Endothelial cell of umbilical vein (primary cell): ENCODE data around the gene ZKSCAN3. TPM values are rescaled to one million over a fixed set of nuclear protein-coding genes. Genes with fewer than 3 reads are reported as not detected.

Source experiments
- BruUV-seq: library from RNA; stranded (reverse); fragments of 400-500 nt; replicated peaks from 2 replicates; lab custom pipeline; 2021; lab: Mats Ljungman, UMichigan
- CTCF ChIA-PET: fragments of 300-600, 350-600 bp; sonication (Branson Sonifier 250); formaldehyde crosslinking; loops from one replicate; lab custom pipeline; 2021; ENCODE audit warnings: antibody characterized with exemption, inconsistent platforms; lab: Charles Lee
- POLR2A ChIA-PET: fragments of 300-600, 350-600 bp; sonication (Branson Sonifier 250); formaldehyde crosslinking; loops from one replicate; lab custom pipeline; 2021; ENCODE audit warnings: antibody characterized with exemption, inconsistent platforms; lab: Charles Lee
- DNase-seq: peaks from one replicate; pipeline ENCODE4 v3.0.0-alpha.2; 2011; ENCODE audit warnings: low read depth, low spot score
- FAIRE-seq: peaks from 2 replicates; lab custom pipeline; 2011; peaks lifted over from hg19 to GRCh38; lab: Jason Lieb, UNC
- H2AFZ ChIP-seq: 2 replicates; pipeline ENCODE4 v1.6.0; 2012; ENCODE audit warnings: low read depth, low read length, control low read depth, inconsistent platforms
- H3K27ac ChIP-seq: 2 replicates; pipeline ENCODE4 v1.5.1; 2011; ENCODE audit warnings: low read depth, mild to moderate bottlenecking, control low read depth, low read length, moderate library complexity; ENCODE audit not compliant: insufficient read depth
- H3K27me3 ChIP-seq, 2 experiments: 2 replicates each; pipeline versions ENCODE4 v1.6.0 to v1.6.1; 2011; ENCODE audit warnings: low read length in 2 of 2, mixed read lengths in 1 of 2; ENCODE audit not compliant: control insufficient read depth in 2 of 2, insufficient read depth in 2 of 2
- H3K36me3 ChIP-seq, 2 experiments: 2 replicates in 1 of 2; 3 replicates in 1 of 2; pipeline ENCODE4 v1.5.1; 2011; ENCODE audit warnings: low read length in 2 of 2, mild to moderate bottlenecking in 1 of 2, moderate library complexity in 1 of 2; ENCODE audit not compliant: control insufficient read depth in 2 of 2, insufficient read depth in 2 of 2; ENCODE audit errors: extremely low read depth in 1 of 2
- H3K4me1 ChIP-seq: 3 replicates; pipeline ENCODE4 v1.5.1; 2011; ENCODE audit warnings: mild to moderate bottlenecking, low read length; ENCODE audit not compliant: control insufficient read depth, insufficient read depth; ENCODE audit errors: extremely low read depth
- H3K4me2 ChIP-seq: 2 replicates; pipeline ENCODE4 v1.6.1; 2011; ENCODE audit warnings: low read length, control low read depth, mixed read lengths; ENCODE audit not compliant: insufficient read depth
- H3K4me3 ChIP-seq, 3 experiments: fragments of 200-600 bp in 1 of 3; sonication (generic), shearing (Covaris generic) in 1 of 3; replicated peaks in 1 of 3; 2 replicates each; pipeline ENCODE4 v1.5.1; 2011 to 2016; ENCODE audit warnings: control low read depth in 3 of 3, low read length in 3 of 3, mild to moderate bottlenecking in 2 of 3, inconsistent platforms in 1 of 3, low read depth in 1 of 3, moderate library complexity in 1 of 3; ENCODE audit not compliant: insufficient read depth in 1 of 3
- H3K79me2 ChIP-seq: 2 replicates; pipeline ENCODE4 v1.6.0; 2012; ENCODE audit warnings: low read length, inconsistent platforms; ENCODE audit not compliant: control insufficient read depth, insufficient read depth
- H3K9ac ChIP-seq: replicated peaks from 2 replicates; pipeline ENCODE3; 2011; ENCODE audit warnings: low read length, control low read depth; ENCODE audit not compliant: insufficient read depth; ENCODE audit errors: extremely low read depth
- H3K9me1 ChIP-seq: replicated peaks from 3 replicates; pipeline ENCODE4 v1.6.0; 2011; ENCODE audit warnings: mild to moderate bottlenecking, low read length; ENCODE audit not compliant: control insufficient read depth, insufficient read depth; ENCODE audit errors: extremely low read depth
- H3K9me3 ChIP-seq: replicated peaks from 2 replicates; pipeline ENCODE4 v1.5.1; 2012; ENCODE audit warnings: low read length, inconsistent platforms; ENCODE audit not compliant: control insufficient read depth, insufficient read depth
- H4K20me1 ChIP-seq: replicated peaks from 2 replicates; pipeline ENCODE3; 2011; ENCODE audit warnings: mild to moderate bottlenecking, low read length; ENCODE audit not compliant: control insufficient read depth, insufficient read depth; ENCODE audit errors: extremely low read depth
- CTCF ChIP-seq, 2 donors: IDR thresholded peaks; 1 replicate in 1 of 2; 2 replicates in 1 of 2; pipeline ENCODE4 v1.5.1; 2011; ENCODE audit warnings: low read length in 2 of 2, mild to moderate bottlenecking in 2 of 2, moderate library complexity in 2 of 2, control low read depth in 1 of 2, inconsistent platforms in 1 of 2, low read depth in 1 of 2; ENCODE audit not compliant: insufficient read depth in 1 of 2; ENCODE audit errors: extremely low read depth in 1 of 2
- GATA2 ChIP-seq: IDR thresholded peaks from 2 replicates; pipeline ENCODE4 v1.7.0; 2011; ENCODE audit warnings: low read depth, mild to moderate bottlenecking, moderate library complexity, mixed read lengths, low read length; ENCODE audit not compliant: insufficient read length, insufficient read depth
- JUN ChIP-seq: IDR thresholded peaks from 2 replicates; pipeline ENCODE4 v1.6.1; 2011; ENCODE audit warnings: borderline replicate concordance, low read depth; ENCODE audit not compliant: insufficient read length, insufficient read depth
- MAX ChIP-seq: IDR thresholded peaks from 2 replicates; pipeline ENCODE4 v1.6.1; 2011; ENCODE audit not compliant: insufficient read depth, insufficient read length
- MYC ChIP-seq: IDR thresholded peaks from one replicate; pipeline ENCODE4 v1.6.1; 2011; ENCODE audit warnings: mild to moderate bottlenecking, low read depth, low read length
- POLR2A ChIP-seq: IDR thresholded peaks from 2 replicates; pipeline ENCODE4 v1.6.1; 2012; ENCODE audit warnings: low read depth, mild to moderate bottlenecking, control low read depth, low read length
- POLR2AphosphoS5 ChIP-seq: IDR thresholded peaks from 2 replicates; pipeline ENCODE4 v1.6.1; 2012; ENCODE audit warnings: low read depth, mild to moderate bottlenecking, control low read depth, low read length, moderate library complexity; ENCODE audit not compliant: insufficient read depth
- dilution Hi-C: fragments of 300-500 bp; cut with MboI; formaldehyde crosslinking; loops from one replicate; pipeline ENCODE4 v1.15.0; 2019; ENCODE audit warnings: low sequenced_read_pairs; ENCODE audit not compliant: extremely low pct_ligation_motif_present
- intact Hi-C: fragments of 100-400 bp; cut with micrococcal nuclease; formaldehyde crosslinking; loops from one replicate; pipeline ENCODE4 v1.10.0; 2022
- polyA plus RNA-seq, 4 experiments: library from polyadenylated mRNA; depleted of rRNA in 3 of 4; stranded (reverse) in 3 of 4; unstranded in 1 of 4; fragments of >200 nt; gene quantifications; 2 replicates each; pipeline versions ENCODE4 v1.2.1 to v1.2.3, GENCODE V29; 2011 to 2012; ENCODE audit warnings: missing spikeins in 1 of 4
- total RNA-seq: library from RNA; stranded (reverse); gene quantifications from 2 replicates; pipeline ENCODE4 v1.2.3, GENCODE V29; 2021

The ZKSCAN3 gene
- total and polyA plus RNA-seq, 2 donors (not counting 3 experiments of a cell fraction or from before 2014, with no cell fraction given) = 2.5 to 6.9 TPM

GRCh38 chr6:28351493-28351925 lies 1.8 kb downstream of the ZKSCAN3 start:
- peaks cover 32% of the 10 kb centered on the region for H3K4me1 ChIP-seq
- no peaks in the 10 kb centered on the region for H3K9me1 ChIP-seq
- FAIRE-seq = no peak
- peaks cover 27% of the 10 kb centered on the region for H3K79me2 ChIP-seq
- H4K20me1 ChIP-seq = no peaks in the 10 kb centered on the region
- no peak for DNase-seq
- H3K27me3 ChIP-seq = no peaks in the 10 kb centered on the region
- peak overlapping the region in 1 of 3 experiments; percentile 86 for H3K4me3 ChIP-seq
- H2AFZ ChIP-seq = no peak overlapping the region
- peak overlapping the region; percentile 99 for H3K4me2 ChIP-seq
- no peaks in the 10 kb centered on the region for H3K9me3 ChIP-seq
- dilution Hi-C loops = no loop called here
- no TSS peak for BruUV-seq
- TF ChIP-seq POLR2A (no peak), CTCF (IDR thresholded peaks at IDR 0.05; ENCODE audit: extremely low read depth in 1 of 2, insufficient read depth in 1 of 2, low read depth in 1 of 2, low read length in 2 of 2) (no peak), POLR2AphosphoS5 (no peak), MAX (no peak), GATA2 (no peak), JUN (no peak), MYC (no peak)
- no peak overlapping the region for H3K9ac ChIP-seq
- intact Hi-C loops = no loop called here
- no peak overlapping the region for H3K27ac ChIP-seq
- H3K36me3 ChIP-seq = no peaks in the 10 kb centered on the region
- POLR2A ChIA-PET = interaction anchor here (0.7 kb wide), 1 partner anchor 16 kb away, joined by 3 read pairs; no protein-coding TSS in a partner anchor
- CTCF ChIA-PET = interaction anchor here (1.1 to 1.4 kb wide), 2 partner anchors 32 to 211 kb away, joined by 4 to 5 read pairs; no protein-coding TSS in a partner anchor
